KMS-11 (cell line): ENCODE data around the gene FCGR2B.
"Not testable (repeated sequence)": the region's sequence is repeated elsewhere in the genome, so short reads cannot be mapped to it uniquely, and the experiment has no call there.

Experiments used
- H2AFZ ChIP-seq: fragments of 200-600 bp; sonication (generic); 2 replicates; pipeline ENCODE4 v1.6.1; 2016; ENCODE audit warnings: antibody characterized with exemption, mixed run types, low read depth
- H3K27ac ChIP-seq: fragments of 200-600 bp; sonication (generic); 2 replicates; pipeline ENCODE4 v1.6.1; 2016; ENCODE audit warnings: mild to moderate bottlenecking, mixed run types
- H3K27me3 ChIP-seq: fragments of 200-600 bp; sonication (generic); 2 replicates; pipeline ENCODE4 v1.6.1; 2017; ENCODE audit warnings: mild to moderate bottlenecking, low read depth, mixed run types, moderate library complexity; ENCODE audit not compliant: insufficient read depth
- H3K36me3 ChIP-seq: fragments of 200-600 bp; sonication (generic); 2 replicates; pipeline ENCODE4 v1.6.1; 2017; ENCODE audit warnings: mild to moderate bottlenecking, mixed run types; ENCODE audit not compliant: insufficient read depth
- H3K4me1 ChIP-seq: fragments of 200-600 bp; sonication (generic); 2 replicates; pipeline ENCODE4 v1.6.1; 2016; ENCODE audit warnings: mild to moderate bottlenecking, low read depth, mixed run types; ENCODE audit not compliant: poor library complexity, severe bottlenecking
- H3K4me2 ChIP-seq: fragments of 200-600 bp; sonication (generic); 2 replicates; pipeline ENCODE4 v1.7.0; 2016; ENCODE audit warnings: mild to moderate bottlenecking, mixed run types
- H3K4me3 ChIP-seq: fragments of 200-600 bp; sonication (generic); IDR thresholded peaks from 2 replicates; pipeline ENCODE4 v1.6.1; 2017; ENCODE audit warnings: low read depth, low read length, mixed read lengths; ENCODE audit not compliant: insufficient read depth
- H3K79me2 ChIP-seq: fragments of 200-600 bp; sonication (generic); 2 replicates; pipeline ENCODE4 v1.6.1; 2016; ENCODE audit warnings: low read depth, mixed run types; ENCODE audit not compliant: insufficient read depth
- H3K9ac ChIP-seq: fragments of 200-600 bp; sonication (generic); 2 replicates; pipeline ENCODE4 v1.6.1; 2016; ENCODE audit warnings: mild to moderate bottlenecking, mixed run types
- H4K20me1 ChIP-seq: fragments of 200-600 bp; sonication (generic); 2 replicates; pipeline ENCODE4 v1.6.1; 2016; ENCODE audit warnings: mild to moderate bottlenecking, mixed run types; ENCODE audit not compliant: insufficient read depth
- TF ChIP-seq, protein P1 (sequence below): fragments of 200-600 bp; sonication (generic); conservative IDR thresholded peaks from 2 replicates; pipeline ENCODE4 v1.6.1; 2017; ENCODE audit warnings: low read depth, mild to moderate bottlenecking, antibody characterized with exemption, low read length, moderate library complexity, mixed read lengths

The FCGR2B gene

DNA sequence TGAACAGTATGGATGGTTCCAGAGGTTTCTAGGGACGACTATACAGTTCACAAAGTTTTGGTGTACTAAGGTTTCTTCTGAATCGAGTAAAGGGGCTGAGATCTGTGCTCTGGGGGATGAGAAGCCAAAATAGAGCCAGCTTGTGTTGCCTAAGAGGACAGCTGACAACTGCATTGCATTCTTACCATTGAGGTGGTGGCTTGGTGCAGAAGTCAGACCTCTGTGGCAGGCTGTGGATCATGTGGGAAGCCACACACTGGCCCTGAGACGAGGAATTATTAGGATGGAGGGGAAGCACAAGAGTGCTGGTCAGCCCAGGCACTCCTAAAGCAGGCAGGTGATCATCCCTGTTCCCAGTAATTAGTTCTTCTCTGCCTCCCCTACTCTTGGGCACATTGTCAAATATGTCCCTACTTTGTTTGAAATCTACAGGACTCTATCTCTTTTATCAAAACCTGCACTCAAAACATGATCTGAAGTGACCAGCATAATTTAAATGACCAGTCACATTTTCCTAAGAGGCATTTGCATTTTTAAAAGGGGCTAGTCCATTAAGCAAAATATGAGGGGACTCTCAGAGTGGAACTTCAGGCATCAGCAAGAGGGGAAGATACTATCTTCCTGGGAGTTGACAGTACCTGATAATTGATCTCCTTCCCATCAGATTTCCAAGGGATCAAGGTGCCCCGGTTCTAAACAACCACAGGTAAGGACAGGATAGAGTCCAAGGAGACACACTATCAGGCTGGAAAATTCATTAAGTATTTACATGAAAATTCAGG lies 58.2 kb downstream of the FCGR2B start, which contains the start of gene FCRLB:
Gene FCRLB (plus strand): TSS at position 589 of the 782 bp plus-strand sequence. CDS start 1,129 bp downstream, outside the sequence.
- H2AFZ ChIP-seq, result no peak within 1 kb of the TSS
- no peak within 1 kb of the TSS for H3K4me2 ChIP-seq
- no peaks in the 10 kb centered on the region for H4K20me1 ChIP-seq
- no peaks in the 10 kb centered on the region for H3K79me2 ChIP-seq
- no peak within 1 kb of the TSS for H3K4me3 ChIP-seq
- no peak within 1 kb of the TSS for H3K27ac ChIP-seq
- TF ChIP-seq, protein P1, sequence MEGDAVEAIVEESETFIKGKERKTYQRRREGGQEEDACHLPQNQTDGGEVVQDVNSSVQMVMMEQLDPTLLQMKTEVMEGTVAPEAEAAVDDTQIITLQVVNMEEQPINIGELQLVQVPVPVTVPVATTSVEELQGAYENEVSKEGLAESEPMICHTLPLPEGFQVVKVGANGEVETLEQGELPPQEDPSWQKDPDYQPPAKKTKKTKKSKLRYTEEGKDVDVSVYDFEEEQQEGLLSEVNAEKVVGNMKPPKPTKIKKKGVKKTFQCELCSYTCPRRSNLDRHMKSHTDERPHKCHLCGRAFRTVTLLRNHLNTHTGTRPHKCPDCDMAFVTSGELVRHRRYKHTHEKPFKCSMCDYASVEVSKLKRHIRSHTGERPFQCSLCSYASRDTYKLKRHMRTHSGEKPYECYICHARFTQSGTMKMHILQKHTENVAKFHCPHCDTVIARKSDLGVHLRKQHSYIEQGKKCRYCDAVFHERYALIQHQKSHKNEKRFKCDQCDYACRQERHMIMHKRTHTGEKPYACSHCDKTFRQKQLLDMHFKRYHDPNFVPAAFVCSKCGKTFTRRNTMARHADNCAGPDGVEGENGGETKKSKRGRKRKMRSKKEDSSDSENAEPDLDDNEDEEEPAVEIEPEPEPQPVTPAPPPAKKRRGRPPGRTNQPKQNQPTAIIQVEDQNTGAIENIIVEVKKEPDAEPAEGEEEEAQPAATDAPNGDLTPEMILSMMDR, result no peak
- no peaks in the 10 kb centered on the region for H3K27me3 ChIP-seq
- H3K36me3 ChIP-seq, result no peaks in the 10 kb centered on the region
- H3K4me1 ChIP-seq, result peaks cover 11% of the 10 kb centered on the region
- no peak within 1 kb of the TSS for H3K9ac ChIP-seq

GRCh38 chr1:161721738-161722343 lies 58.9 kb downstream of the FCGR2B start:
- Histone ChIP-seq H3K27ac (no peak overlapping the region), H3K9ac (no peak overlapping the region), H3K79me2 (no peaks in the 10 kb centered on the region), H3K4me3 (no peak overlapping the region), H3K27me3 (no peaks in the 10 kb centered on the region), H3K36me3 (no peaks in the 10 kb centered on the region), H3K4me2 (no peak overlapping the region), H3K4me1 (peaks cover 11% of the 10 kb centered on the region), H4K20me1 (no peaks in the 10 kb centered on the region), H2AFZ (no peak overlapping the region)
- TF ChIP-seq, protein P1, result no peak

- Histone ChIP-seq H3K4me3 (no peak overlapping the region), H3K79me2 (no peaks in the 10 kb centered on the region), H3K27me3 (no peaks in the 10 kb centered on the region), H3K4me2 (no peak overlapping the region), H4K20me1 (no peaks in the 10 kb centered on the region), H3K9ac (no peak overlapping the region), H3K4me1 (peaks cover 13% of the 10 kb centered on the region), H3K27ac (no peak overlapping the region), H2AFZ (no peak overlapping the region), H3K36me3 (no peaks in the 10 kb centered on the region)
- TF ChIP-seq, protein P1, result no peak
Measured at GRCh38 chr1:161722406-161722805, 59.5 kb downstream of the FCGR2B start.

DNA sequence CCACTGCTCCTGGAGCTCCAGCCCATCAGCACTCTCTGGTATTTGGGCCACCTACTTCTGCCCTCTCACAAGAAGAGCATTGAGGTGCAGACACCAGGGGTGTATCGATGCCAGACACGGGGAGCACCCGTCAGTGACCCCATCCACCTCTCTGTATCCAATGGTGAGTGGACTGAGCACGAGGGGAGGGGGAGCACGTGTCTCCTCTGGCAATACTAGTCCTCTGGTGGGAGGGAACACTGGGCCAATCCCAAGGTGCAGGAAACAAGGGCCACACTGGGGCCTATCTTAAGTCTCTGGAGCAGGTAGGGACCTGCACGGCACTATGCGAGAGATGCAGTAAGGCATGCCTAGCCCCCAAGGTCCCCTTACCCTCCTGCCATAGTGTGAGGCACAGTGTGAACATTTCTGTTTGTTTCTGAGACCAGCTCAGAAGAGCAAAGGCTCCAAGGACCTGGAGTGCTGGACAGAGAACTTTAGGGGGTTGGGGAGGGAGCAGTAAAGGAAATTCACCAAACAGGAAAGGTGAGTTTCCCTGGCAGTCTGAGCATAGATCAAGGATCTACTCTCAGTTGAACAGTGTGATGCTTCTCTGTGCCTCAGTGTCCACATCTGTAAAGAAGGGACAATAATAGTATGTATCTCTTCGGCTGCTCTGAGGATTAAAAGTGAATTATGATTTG lies 60.7 kb downstream of the FCGR2B start:
- no peaks in the 10 kb centered on the region for H3K79me2 ChIP-seq
- H2AFZ ChIP-seq, result no peak overlapping the region
- no peaks in the 10 kb centered on the region for H3K36me3 ChIP-seq
- no peaks in the 10 kb centered on the region for H4K20me1 ChIP-seq
- H3K9ac ChIP-seq, result no peak overlapping the region
- H3K4me3 ChIP-seq, result no peak overlapping the region
- no peaks in the 10 kb centered on the region for H3K27me3 ChIP-seq
- no peak overlapping the region for H3K4me2 ChIP-seq
- no peak overlapping the region for H3K27ac ChIP-seq
- H3K4me1 ChIP-seq, result peaks cover 25% of the 10 kb centered on the region
- TF ChIP-seq, protein P1, result no peak

- H3K4me1 ChIP-seq, result peaks cover 39% of the 10 kb centered on the region
- H3K9ac ChIP-seq, result peak overlapping the region; percentile 77; the same call in 1 of the 2 replicates
- not testable (repeated sequence) for H3K79me2 ChIP-seq, H3K36me3 ChIP-seq, H3K27me3 ChIP-seq, H4K20me1 ChIP-seq
- peak overlapping the region; percentile 71; the same call in 1 of the 2 replicates for H3K27ac ChIP-seq
- H3K4me3 ChIP-seq, result peak overlapping the region; percentile 94
- H2AFZ ChIP-seq, result peak overlapping the region; percentile 89
- H3K4me2 ChIP-seq, result peak overlapping the region; percentile 92
Measured at GRCh38 chr1:161725258-161725907, 62.4 kb downstream of the FCGR2B start.
